H1 (cell line): ENCODE data around the gene SSUH2. TPM values are rescaled to one million over a fixed set of nuclear protein-coding genes. Genes with fewer than 3 reads are reported as not detected.

ENCODE experiments used
- CTCF ChIA-PET: fragments of 300-600 bp; sonication (Branson Sonifier 250); formaldehyde crosslinking; loops from one replicate; lab custom pipeline; 2021; ENCODE audit not compliant: partially characterized antibody; lab: Charles Lee
- POLR2A ChIA-PET: fragments of 300-600 bp; sonication (Branson Sonifier 250); formaldehyde crosslinking; loops from one replicate; lab custom pipeline; 2021; ENCODE audit warnings: inconsistent platforms; ENCODE audit not compliant: partially characterized antibody; lab: Charles Lee
- DNase-seq, 2 experiments: peaks; one replicate each; pipeline versions ENCODE4 v3.0.0 to v3.0.0-alpha.2; 2010 to 2022; ENCODE audit warnings: low spot score in 2 of 2, low read depth in 1 of 2, mixed read lengths in 1 of 2
- FAIRE-seq: peaks from 2 replicates; lab custom pipeline; 2011; peaks lifted over from hg19 to GRCh38; lab: Jason Lieb, UNC
- H2AFZ ChIP-seq: 2 replicates; pipeline ENCODE4 v1.8.1; 2012; ENCODE audit warnings: low read length, inconsistent platforms
- H2AK5ac ChIP-seq: 2 replicates; pipeline ENCODE4 v1.6.1; 2013; ENCODE audit warnings: low read depth, low read length
- H2BK120ac ChIP-seq: replicated peaks from 2 replicates; pipeline ENCODE3; 2013; ENCODE audit warnings: low read depth, low read length, inconsistent platforms
- H2BK12ac ChIP-seq: 2 replicates; pipeline ENCODE4 v1.6.1; 2013; ENCODE audit warnings: low read depth, low read length
- H2BK15ac ChIP-seq: 2 replicates; pipeline ENCODE4 v1.6.1; 2013; ENCODE audit warnings: low read length
- H2BK20ac ChIP-seq: 2 replicates; pipeline ENCODE4 v1.6.1; 2013; ENCODE audit warnings: low read length
- H2BK5ac ChIP-seq: 2 replicates; pipeline ENCODE4 v1.6.1; 2013; ENCODE audit warnings: low read depth, low read length
- H3K14ac ChIP-seq: 2 replicates; pipeline ENCODE4 v1.6.1; 2013; ENCODE audit warnings: inconsistent platforms; ENCODE audit not compliant: insufficient read length
- H3K18ac ChIP-seq: 2 replicates; pipeline ENCODE4 v1.6.1; 2013; ENCODE audit warnings: low read length; ENCODE audit errors: extremely low read depth
- H3K23ac ChIP-seq: 2 replicates; pipeline ENCODE4 v1.6.1; 2013; ENCODE audit warnings: inconsistent platforms; ENCODE audit not compliant: insufficient read length
- H3K23me2 ChIP-seq: 2 replicates; pipeline ENCODE4 v1.6.1; 2013; ENCODE audit warnings: low read depth, low read length
- H3K27ac ChIP-seq: 2 replicates; pipeline ENCODE4 v1.6.1; 2011; ENCODE audit warnings: low read depth, low read length, inconsistent platforms
- H3K27me3 ChIP-seq, 4 experiments: replicated peaks in 1 of 4; 1 replicate in 1 of 4; 2 replicates in 3 of 4; pipeline versions ENCODE4 v1.6.1 to v1.8.1; 2011 to 2013; ENCODE audit warnings: low read length in 3 of 4, mild to moderate bottlenecking in 3 of 4, inconsistent platforms in 2 of 4, mixed read lengths in 2 of 4, moderate library complexity in 1 of 4; ENCODE audit not compliant: control insufficient read depth in 3 of 4, insufficient read depth in 3 of 4; ENCODE audit errors: extremely low read depth in 1 of 4
- H3K36me3 ChIP-seq, 4 experiments: 2 replicates each; pipeline versions ENCODE4 v1.6.1 to v1.8.1; 2011 to 2013; ENCODE audit warnings: mild to moderate bottlenecking in 4 of 4, low read length in 3 of 4, moderate library complexity in 2 of 4, control low read depth in 1 of 4, inconsistent platforms in 1 of 4; ENCODE audit not compliant: insufficient read depth in 4 of 4, control insufficient read depth in 2 of 4
- H3K4ac ChIP-seq: replicated peaks from 2 replicates; pipeline ENCODE3; 2013; ENCODE audit warnings: low read length, low read depth, mixed read lengths, inconsistent platforms; ENCODE audit not compliant: insufficient read length
- H3K4me1 ChIP-seq, 4 experiments: replicated peaks in 1 of 4; 1 replicate in 1 of 4; 2 replicates in 3 of 4; pipeline versions ENCODE4 v1.6.1 to v1.8.1; 2011 to 2013; ENCODE audit warnings: low read length in 3 of 4, inconsistent platforms in 2 of 4, mixed read lengths in 1 of 4; ENCODE audit not compliant: insufficient read depth in 4 of 4, control insufficient read depth in 3 of 4
- H3K4me2 ChIP-seq, 2 experiments: 2 replicates each; pipeline versions ENCODE4 v1.6.1 to v1.8.1; 2011 to 2013; ENCODE audit warnings: low read depth in 2 of 2, low read length in 2 of 2, control low read depth in 1 of 2, inconsistent platforms in 1 of 2, mild to moderate bottlenecking in 1 of 2; ENCODE audit not compliant: insufficient read depth in 1 of 2
- H3K4me3 ChIP-seq, 4 experiments: fragments of 200-600, 300-600 bp in 1 of 4; sonication (generic), shearing (Covaris generic), sonication (Bioruptor Twin) in 1 of 4; 2 replicates each; pipeline versions ENCODE4 v1.5.1 to v1.8.1; 2011 to 2016; ENCODE audit warnings: low read length in 4 of 4, low read depth in 3 of 4, control low read depth in 2 of 4, inconsistent platforms in 2 of 4, mild to moderate bottlenecking in 2 of 4, mixed read lengths in 1 of 4, moderate library complexity in 1 of 4; ENCODE audit not compliant: insufficient read depth in 2 of 4; ENCODE audit errors: extremely low read depth in 1 of 4
- H3K56ac ChIP-seq: replicated peaks from 2 replicates; pipeline ENCODE3; 2013; ENCODE audit warnings: low read depth, mild to moderate bottlenecking, mixed read lengths, low read length, inconsistent platforms; ENCODE audit not compliant: insufficient read length
- H3K79me1 ChIP-seq: 2 replicates; pipeline ENCODE4 v1.6.1; 2013; ENCODE audit warnings: low read depth, low read length, control low read depth
- H3K79me2 ChIP-seq, 2 experiments: 2 replicates each; pipeline versions ENCODE4 v1.6.1 to v1.8.1; 2012 to 2013; ENCODE audit warnings: low read length in 2 of 2, mild to moderate bottlenecking in 2 of 2, inconsistent platforms in 1 of 2; ENCODE audit not compliant: insufficient read depth in 2 of 2, control insufficient read depth in 1 of 2
- H3K9ac ChIP-seq, 4 experiments: replicated peaks in 1 of 4; 1 replicate in 1 of 4; 2 replicates in 3 of 4; pipeline versions ENCODE4 v1.6.1 to v1.8.1; 2011 to 2013; ENCODE audit warnings: low read depth in 3 of 4, low read length in 3 of 4, control low read depth in 2 of 4, mild to moderate bottlenecking in 2 of 4, moderate library complexity in 2 of 4, inconsistent platforms in 1 of 4; ENCODE audit errors: extremely low read depth in 1 of 4
- H3K9me3 ChIP-seq, 2 experiments: 2 replicates each; pipeline versions ENCODE4 v1.6.1 to v1.8.1; 2012 to 2013; ENCODE audit warnings: mild to moderate bottlenecking in 2 of 2, moderate library complexity in 2 of 2, control low read depth in 1 of 2, inconsistent platforms in 1 of 2, low read depth in 1 of 2, low read length in 1 of 2, mixed read lengths in 1 of 2; ENCODE audit not compliant: insufficient read depth in 2 of 2
- H4K20me1 ChIP-seq, 2 experiments: replicated peaks in 1 of 2; 2 replicates each; pipeline versions ENCODE3 to v1.8.1; 2011 to 2013; ENCODE audit warnings: inconsistent platforms in 2 of 2, low read length in 2 of 2, mild to moderate bottlenecking in 1 of 2; ENCODE audit not compliant: insufficient read depth in 2 of 2, control insufficient read depth in 1 of 2
- H4K5ac ChIP-seq: 2 replicates; pipeline ENCODE4 v1.6.1; 2013; ENCODE audit warnings: low read length, low read depth, mixed read lengths, inconsistent platforms; ENCODE audit not compliant: insufficient read length
- H4K8ac ChIP-seq: 2 replicates; pipeline ENCODE4 v1.8.0; 2013; ENCODE audit warnings: mild to moderate bottlenecking, moderate library complexity, low read length, inconsistent platforms; ENCODE audit not compliant: insufficient read depth; ENCODE audit errors: extremely low read depth
- H4K91ac ChIP-seq: replicated peaks from 2 replicates; pipeline ENCODE3; 2013; ENCODE audit warnings: low read length, mixed read lengths, inconsistent platforms; ENCODE audit not compliant: insufficient read length
- RBBP5 ChIP-seq: IDR thresholded peaks from 2 replicates; pipeline ENCODE4 v1.7.1; 2012; ENCODE audit warnings: low read depth, mild to moderate bottlenecking, inconsistent platforms, low read length, moderate library complexity, borderline replicate concordance
- SRF ChIP-seq: IDR thresholded peaks from 2 replicates; pipeline ENCODE4 v1.6.1; 2011; ENCODE audit warnings: mild to moderate bottlenecking, low read depth, low read length, moderate library complexity
- TCF12 ChIP-seq: IDR thresholded peaks from 2 replicates; pipeline ENCODE4 v1.6.1; 2011; ENCODE audit warnings: low read depth, mild to moderate bottlenecking, low read length
- WGBS, 2 experiments: shearing (Covaris generic) in 1 of 2; methylation state at CpG; one replicate each; pipeline versions ENCODE4 v1.1.6 to v1.1.7; 2013 to 2015; ENCODE audit warnings: low lambda C conversion rate in 2 of 2, mixed read lengths in 2 of 2, inconsistent platforms in 1 of 2, low coverage in 1 of 2, missing lambda C conversion rate in 1 of 2; ENCODE audit not compliant: insufficient replicate concordance in 2 of 2, insufficient coverage in 1 of 2, insufficient read length in 1 of 2; ENCODE audit errors: extremely low coverage in 1 of 2, missing lambda C conversion rate in 1 of 2; 5-methylcytosine and 5-hydroxymethylcytosine counted together
- polyA plus RNA-seq, 7 experiments: library from polyadenylated mRNA; depleted of rRNA in 3 of 7; stranded (reverse) in 5 of 7; unstranded in 2 of 7; fragments of >200 nt in 5 of 7; fragments of 200-250 nt in 2 of 7; gene quantifications; 1 replicate in 5 of 7; 2 replicates in 1 of 7; 4 replicates in 1 of 7; pipeline versions ENCODE4 v1.2.1 to v1.2.3, GENCODE V29; 2011 to 2013; ENCODE audit warnings: missing spikeins in 2 of 7, mixed read lengths in 2 of 7
- total RNA-seq: library from RNA; stranded (reverse); fragmentation: NEBNext Ultra II Directional; extraction: Animal tissue kit (Norgen Biotek cat#: 25700); gene quantifications from 2 replicates; pipeline ENCODE4 v1.2.1, GENCODE V29; 2021

Gene SSUH2
- total and polyA plus RNA-seq, 2 of the 8 experiments (the other 6 are each of a cell fraction or from before 2014, with no cell fraction given), result 0.62 to 0.69 TPM

DNA sequence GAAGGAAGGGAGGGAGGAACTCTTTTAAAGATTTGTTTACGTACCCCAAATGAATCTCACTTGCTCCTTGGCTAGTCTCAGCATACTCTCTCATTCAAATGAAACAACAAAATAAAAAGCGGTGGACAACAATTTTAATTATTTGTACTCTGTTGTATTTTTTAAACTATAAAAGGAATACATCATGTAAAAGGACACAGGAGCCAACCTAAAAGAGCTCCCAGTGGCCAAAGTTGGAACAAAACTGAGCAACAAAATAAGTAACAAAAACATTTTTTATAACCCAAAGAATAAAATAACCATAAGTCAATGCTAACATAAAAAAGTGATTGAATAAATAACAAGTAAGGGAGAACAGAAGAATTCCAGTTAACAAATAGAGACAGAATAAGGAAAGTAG, 24.4 kb upstream of the SSUH2 start:
- Histone ChIP-seq H3K4me2 (no peak overlapping the region), H2BK12ac (no peak overlapping the region), H3K79me2 (no peaks in the 10 kb centered on the region), H3K23ac (no peak overlapping the region), H4K8ac (no peak overlapping the region), H3K27ac (no peak overlapping the region), H2BK15ac (no peak overlapping the region), H3K4me3 (no peak overlapping the region), H2AK5ac (no peak overlapping the region), H3K36me3 (no peaks in the 10 kb centered on the region), H2BK5ac (no peak overlapping the region), H3K9me3 (no peaks in the 10 kb centered on the region), H3K27me3 (no peaks in the 10 kb centered on the region), H2BK20ac (no peak overlapping the region), H3K4ac (no peak overlapping the region), H4K20me1 (no peaks in the 10 kb centered on the region), H3K79me1 (no peaks in the 10 kb centered on the region), H2AFZ (no peak overlapping the region), H3K9ac (no peak overlapping the region), H3K14ac (no peak overlapping the region), H4K91ac (no peak overlapping the region), H3K4me1 (no peaks in the 10 kb centered on the region), H3K18ac (no peak overlapping the region), H2BK120ac (no peak overlapping the region), H3K56ac (no peak overlapping the region), H4K5ac (no peak overlapping the region), H3K23me2 (no peaks in the 10 kb centered on the region)
- POLR2A ChIA-PET, result no interaction called here
- no peak for DNase-seq
- no peak for FAIRE-seq
- WGBS, 2 experiments, result 72% methylated on average over 2 of the region's 2 CpGs; no CpG with 5 or more reads in 1 of the 2 experiments
- CTCF ChIA-PET, result interaction anchor here (1.4 kb wide), 1 partner anchor 100 kb away, joined by 5 read pairs; the partner anchor contains the start of gene OXTR
- no peak for TF ChIP-seq SRF
- TF ChIP-seq TCF12, result no peak
- no peak for TF ChIP-seq RBBP5
